GM18505 (cell line): ENCODE measurements around the gene TSPAN1.
"Not testable (repeated sequence)": the region's sequence is repeated elsewhere in the genome, so short reads cannot be mapped to it uniquely, and the experiment has no call there.

Source experiments
- ATAC-seq: cut with Tn5 transposase; IDR thresholded peaks from one replicate; pipeline ENCODE4 v1.9.1; 2021; ENCODE audit not compliant: unreplicated experiment
- POLR2A ChIP-seq: IDR thresholded peaks from 4 replicates; pipeline ENCODE4 v1.6.1; 2011; ENCODE audit warnings: borderline replicate concordance; ENCODE audit not compliant: insufficient read depth, insufficient read length; ENCODE audit errors: extremely low read depth

Gene TSPAN1

GRCh38 chr1:46204406-46204742 lies 29.5 kb downstream of the TSPAN1 start:
- no peak for TF ChIP-seq POLR2A
- no peak for ATAC-seq

GRCh38 chr1:46205141-46205540 lies 30.3 kb downstream of the TSPAN1 start:
- TF ChIP-seq POLR2A = no peak
- no peak for ATAC-seq

- no peak for ATAC-seq
- no peak for TF ChIP-seq POLR2A
These were observed 30.9 kb downstream of the TSPAN1 start for GRCh38 chr1:46205791-46206190.

- ATAC-seq = no peak
- TF ChIP-seq POLR2A = no peak
These were observed 31.5 kb downstream of the TSPAN1 start for GRCh38 chr1:46206399-46206798.

GRCh38 chr1:46210561-46210960 lies 35.7 kb downstream of the TSPAN1 start:
- ATAC-seq = no peak
- no peak for TF ChIP-seq POLR2A

GRCh38 chr1:46211051-46211450 lies 36.2 kb downstream of the TSPAN1 start:
- no peak for ATAC-seq
- TF ChIP-seq POLR2A = no peak

- no peak for ATAC-seq
- TF ChIP-seq POLR2A = no peak
These were observed 40.6 kb downstream of the TSPAN1 start for GRCh38 chr1:46215504-46215903.

- no peak for TF ChIP-seq POLR2A
- ATAC-seq = no peak
These were observed 43.6 kb downstream of the TSPAN1 start for GRCh38 chr1:46218443-46218842.

GRCh38 chr1:46219551-46220520 lies 44.9 kb downstream of the TSPAN1 start:
- TF ChIP-seq POLR2A = no peak
- ATAC-seq = no peak

GRCh38 chr1:46220808-46221207 lies 45.9 kb downstream of the TSPAN1 start:
- TF ChIP-seq POLR2A = no peak
- no peak for ATAC-seq

- no peak for TF ChIP-seq POLR2A
These were observed 46.9 kb downstream of the TSPAN1 start for GRCh38 chr1:46221749-46222148.

GRCh38 chr1:46223055-46223454 lies 48.2 kb downstream of the TSPAN1 start:
- ATAC-seq = not testable (repeated sequence)

More at GRCh38 chr1:46221749-46222148, 46.9 kb downstream of the TSPAN1 start:
- no peak for ATAC-seq

GRCh38 chr1:46223472-46223943 lies 48.6 kb downstream of the TSPAN1 start:
- ATAC-seq = no peak
- TF ChIP-seq POLR2A = no peak

GRCh38 chr1:46224966-46225365 lies 50.1 kb downstream of the TSPAN1 start:
- TF ChIP-seq POLR2A = no peak
- ATAC-seq = no peak

GRCh38 chr1:46231231-46231630 lies 56.3 kb downstream of the TSPAN1 start:
- not testable (repeated sequence) for ATAC-seq
